DMS 273 treated with DMSO at 0.1 percent for 48 hours (cell line): ENCODE measurements around the gene DTX3.
A peak's percentile ranks its signal among the peaks of the same experiment; 100 is the strongest.
"Not testable (repeated sequence)": the region's sequence is repeated elsewhere in the genome, so short reads cannot be mapped to it uniquely, and the experiment has no call there.

Experiments
- DNase-seq: peaks from one replicate; lab custom pipeline; 2025; lab: John Stamatoyannopoulos, UW

DTX3 gene

GRCh38 chr12:57607958-57608663 lies 3.5 kb downstream of the DTX3 start:
- no peak for DNase-seq

- no peak for DNase-seq
These were observed 4.6 kb downstream of the DTX3 start for GRCh38 chr12:57609101-57609780.

- DNase-seq: no peak
These were observed 5.3 kb downstream of the DTX3 start for GRCh38 chr12:57609781-57610553.

- no peak for DNase-seq
These were observed 6.0 kb downstream of the DTX3 start for GRCh38 chr12:57610554-57611107.

- no peak for DNase-seq
These were observed 6.6 kb downstream of the DTX3 start, which contains the start of gene ARHGEF25 for GRCh38 chr12:57611108-57611826. TSS of gene ARHGEF25 (plus strand) at chr12:57611435. CDS start at chr12:57611895, 460 bp downstream.

GRCh38 chr12:57611827-57612710 lies 7.4 kb downstream of the DTX3 start:
- DNase-seq: peak; percentile 79

GRCh38 chr12:57612711-57613426 lies 8.2 kb downstream of the DTX3 start:
- no peak for DNase-seq

- no peak for DNase-seq
These were observed 8.9 kb downstream of the DTX3 start for GRCh38 chr12:57613427-57614109.

GRCh38 chr12:57614178-57614947 lies 9.7 kb downstream of the DTX3 start:
- DNase-seq: no peak

- DNase-seq: no peak
These were observed 10.4 kb downstream of the DTX3 start for GRCh38 chr12:57614948-57615500.

GRCh38 chr12:57615637-57616036 lies 11.0 kb downstream of the DTX3 start:
- DNase-seq: no peak

GRCh38 chr12:57616383-57617101 lies 11.9 kb downstream of the DTX3 start:
- no peak for DNase-seq

GRCh38 chr12:57617942-57618341 lies 13.3 kb downstream of the DTX3 start:
- DNase-seq: no peak

- not testable (repeated sequence) for DNase-seq
These were observed 13.8 kb downstream of the DTX3 start for GRCh38 chr12:57618431-57618830.

GRCh38 chr12:57618966-57619433 lies 14.4 kb downstream of the DTX3 start:
- DNase-seq: no peak

GRCh38 chr12:57619434-57620244 lies 15.0 kb downstream of the DTX3 start:
- no peak for DNase-seq
